Smooth muscle cell (in vitro differentiated cells): ENCODE measurements around the gene RGS6. TPM values are rescaled to one million over a fixed set of nuclear protein-coding genes. Genes with fewer than 3 reads are reported as not detected.

Experiments
- DNase-seq: peaks from one replicate; lab custom pipeline; 2025; ENCODE audit not compliant: unreplicated experiment; lab: John Stamatoyannopoulos, UW
- H2AFZ ChIP-seq: fragments of 200-600 bp; sonication (generic); 2 replicates; pipeline ENCODE4 v1.6.0; 2016; ENCODE audit warnings: antibody characterized with exemption, low read depth, mild to moderate bottlenecking
- H3F3A ChIP-seq: fragments of 200-600 bp; sonication (generic); 2 replicates; pipeline ENCODE4 v1.6.0; 2017; ENCODE audit warnings: antibody characterized with exemption, low read depth
- H3K27ac ChIP-seq: fragments of 200-600 bp; sonication (generic); 2 replicates; pipeline ENCODE4 v1.5.1; 2016; ENCODE audit warnings: low read depth, mild to moderate bottlenecking
- H3K27me3 ChIP-seq: fragments of 200-600 bp; sonication (generic); 2 replicates; pipeline ENCODE4 v1.6.1; 2016; ENCODE audit warnings: low read depth, mild to moderate bottlenecking
- H3K36me3 ChIP-seq: fragments of 200-600 bp; sonication (generic); 2 replicates; pipeline ENCODE4 v1.5.1; 2016; ENCODE audit warnings: low read depth
- H3K4me1 ChIP-seq: fragments of 200-600 bp; sonication (generic); 2 replicates; pipeline ENCODE4 v1.5.1; 2016; ENCODE audit warnings: low read depth
- H3K4me2 ChIP-seq: fragments of 200-600 bp; sonication (generic); 2 replicates; pipeline ENCODE4 v1.6.0; 2016; ENCODE audit warnings: mild to moderate bottlenecking
- H3K4me3 ChIP-seq: fragments of 200-600 bp; sonication (generic); 2 replicates; pipeline ENCODE4 v1.5.1; 2016; ENCODE audit warnings: mild to moderate bottlenecking
- H3K79me2 ChIP-seq: fragments of 200-600 bp; sonication (generic); 2 replicates; pipeline ENCODE4 v1.6.0; 2016; ENCODE audit warnings: low read depth, mild to moderate bottlenecking
- H3K9ac ChIP-seq: fragments of 200-600 bp; sonication (generic); 2 replicates; pipeline ENCODE4 v1.6.0; 2016; ENCODE audit warnings: low read depth
- H3K9me3 ChIP-seq: fragments of 200-600 bp; sonication (generic); replicated peaks from 2 replicates; pipeline ENCODE4 v1.5.1; 2016; ENCODE audit warnings: low read depth
- H4K20me1 ChIP-seq: fragments of 200-600 bp; sonication (generic); 2 replicates; pipeline ENCODE4 v1.6.0; 2016; ENCODE audit warnings: low read depth
- CTCF ChIP-seq: fragments of 200-600 bp; sonication (generic); IDR thresholded peaks from 2 replicates; pipeline ENCODE4 v1.5.1; 2017; ENCODE audit warnings: borderline replicate concordance, mild to moderate bottlenecking, antibody characterized with exemption; ENCODE audit not compliant: insufficient read depth, poor library complexity, severe bottlenecking
- WGBS: methylation state at CpG from one replicate; pipeline ENCODE4 v1.1.7; 2016; ENCODE audit warnings: low lambda C conversion rate; 5-methylcytosine and 5-hydroxymethylcytosine counted together
- polyA plus RNA-seq: library from polyadenylated mRNA; unstranded; fragments of >200 nt; fragmentation: Nextera tagmentation; extraction: Ambion mirVana; gene quantifications from 2 replicates; pipeline ENCODE4 v1.2.1, GENCODE V29; 2016
- total RNA-seq: library from RNA; depleted of rRNA; stranded (reverse); fragments of >200 nt; gene quantifications from 2 replicates; pipeline ENCODE4 v1.2.3, GENCODE V29; 2014

Gene RGS6
- total and polyA plus RNA-seq, 2 experiments from 2014 or later: 0.40 TPM; not detected in 1

- H3K4me3 ChIP-seq: no peak overlapping the region
- TF ChIP-seq CTCF: no peak
- peaks cover 24% of the 10 kb centered on the region for H3K4me1 ChIP-seq
- H3F3A ChIP-seq: peaks cover 7% of the 10 kb centered on the region
- no peak overlapping the region for H3K9ac ChIP-seq
- H2AFZ ChIP-seq: no peak overlapping the region
- DNase-seq: no peak
- H3K27me3 ChIP-seq: no peaks in the 10 kb centered on the region
- H3K9me3 ChIP-seq: no peaks in the 10 kb centered on the region
- no peaks in the 10 kb centered on the region for H3K36me3 ChIP-seq
- 76% methylated on average over 11 of the region's 13 CpGs for WGBS
- no peaks in the 10 kb centered on the region for H3K79me2 ChIP-seq
- no peak overlapping the region for H3K4me2 ChIP-seq
- H4K20me1 ChIP-seq: no peaks in the 10 kb centered on the region
- no peak overlapping the region for H3K27ac ChIP-seq
Observed at GRCh38 chr14:72613231-72613974, 681.2 kb downstream of the RGS6 start.

- Histone ChIP-seq H3K79me2 (no peaks in the 10 kb centered on the region), H3K36me3 (no peaks in the 10 kb centered on the region), H3K4me3 (no peak overlapping the region), H3K27me3 (no peaks in the 10 kb centered on the region), H3K9ac (no peak overlapping the region), H2AFZ (no peak overlapping the region), H3K27ac (no peak overlapping the region), H4K20me1 (no peaks in the 10 kb centered on the region), H3F3A (peaks cover 7% of the 10 kb centered on the region), H3K9me3 (no peaks in the 10 kb centered on the region), H3K4me2 (no peak overlapping the region), H3K4me1 (peaks cover 24% of the 10 kb centered on the region)
- TF ChIP-seq CTCF: no peak
- WGBS: 96% methylated on average over 2 of the region's 2 CpGs
- DNase-seq: no peak
Observed at GRCh38 chr14:72613975-72614319, 681.7 kb downstream of the RGS6 start.

- Histone ChIP-seq H3K9ac (no peak overlapping the region), H3F3A (peaks cover 7% of the 10 kb centered on the region), H3K9me3 (no peaks in the 10 kb centered on the region), H3K36me3 (no peaks in the 10 kb centered on the region), H3K79me2 (no peaks in the 10 kb centered on the region), H3K27me3 (no peaks in the 10 kb centered on the region), H3K4me1 (peaks cover 24% of the 10 kb centered on the region), H3K27ac (no peak overlapping the region), H2AFZ (no peak overlapping the region), H4K20me1 (no peaks in the 10 kb centered on the region), H3K4me2 (no peak overlapping the region), H3K4me3 (no peak overlapping the region)
- WGBS: 87% methylated on average over 3 of the region's 3 CpGs
- DNase-seq: no peak
- TF ChIP-seq CTCF: no peak
Observed at GRCh38 chr14:72614365-72614764, 682.1 kb downstream of the RGS6 start.

- H2AFZ ChIP-seq: peak overlapping the region; percentile 77
- no peak overlapping the region for H3K4me3 ChIP-seq
- no peaks in the 10 kb centered on the region for H3K79me2 ChIP-seq
- no peak overlapping the region for H3K4me2 ChIP-seq
- H3K9ac ChIP-seq: no peak overlapping the region
- no peak for DNase-seq
- peaks cover 7% of the 10 kb centered on the region for H3F3A ChIP-seq
- H3K9me3 ChIP-seq: no peaks in the 10 kb centered on the region
- H3K27me3 ChIP-seq: no peaks in the 10 kb centered on the region
- TF ChIP-seq CTCF: no peak
- H3K36me3 ChIP-seq: no peaks in the 10 kb centered on the region
- WGBS: 82% methylated on average over 11 of the region's 11 CpGs
- peaks cover 24% of the 10 kb centered on the region for H3K4me1 ChIP-seq
- H3K27ac ChIP-seq: peak overlapping the region; percentile 76
- no peaks in the 10 kb centered on the region for H4K20me1 ChIP-seq
Observed at GRCh38 chr14:72614891-72615415, 682.7 kb downstream of the RGS6 start.
